PC-3 (cell line): ENCODE measurements around the gene IZUMO2.

Experiments used
- EZH2phosphoT487 ChIP-seq: fragments of 300-600 bp; sonication (generic); IDR thresholded peaks from 2 replicates; pipeline ENCODE4 v1.6.1; 2018; ENCODE audit warnings: mild to moderate bottlenecking, antibody characterized with exemption, low read length, borderline replicate concordance
- TF ChIP-seq, protein P1 (sequence below): fragments of 300-600 bp; sonication (generic); conservative IDR thresholded peaks from 2 replicates; pipeline ENCODE4 v1.5.1; 2017; ENCODE audit warnings: antibody characterized with exemption, low read depth, mild to moderate bottlenecking, low read length

DNA sequence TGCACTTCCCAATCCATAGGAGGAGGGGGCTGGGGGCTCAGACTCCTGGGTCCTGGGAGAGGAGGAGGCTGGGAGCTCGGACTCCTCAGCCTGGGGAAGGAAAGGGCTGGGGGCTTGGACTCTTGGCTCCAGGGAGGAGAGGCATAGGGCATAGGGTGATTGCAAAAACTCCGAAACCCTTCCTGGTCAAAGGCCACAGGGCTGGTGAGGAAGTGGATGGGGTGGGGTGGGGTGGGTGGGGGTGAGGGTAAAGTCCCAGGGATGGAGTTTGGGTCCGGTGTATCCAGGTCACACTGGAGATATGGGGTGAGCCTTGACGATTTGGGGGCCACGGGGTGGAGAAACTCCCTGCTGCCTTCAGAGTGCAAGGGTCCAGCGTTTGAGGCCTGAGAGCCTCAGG lies 43.1 kb upstream of the IZUMO2 start:
- TF ChIP-seq, protein P1, sequence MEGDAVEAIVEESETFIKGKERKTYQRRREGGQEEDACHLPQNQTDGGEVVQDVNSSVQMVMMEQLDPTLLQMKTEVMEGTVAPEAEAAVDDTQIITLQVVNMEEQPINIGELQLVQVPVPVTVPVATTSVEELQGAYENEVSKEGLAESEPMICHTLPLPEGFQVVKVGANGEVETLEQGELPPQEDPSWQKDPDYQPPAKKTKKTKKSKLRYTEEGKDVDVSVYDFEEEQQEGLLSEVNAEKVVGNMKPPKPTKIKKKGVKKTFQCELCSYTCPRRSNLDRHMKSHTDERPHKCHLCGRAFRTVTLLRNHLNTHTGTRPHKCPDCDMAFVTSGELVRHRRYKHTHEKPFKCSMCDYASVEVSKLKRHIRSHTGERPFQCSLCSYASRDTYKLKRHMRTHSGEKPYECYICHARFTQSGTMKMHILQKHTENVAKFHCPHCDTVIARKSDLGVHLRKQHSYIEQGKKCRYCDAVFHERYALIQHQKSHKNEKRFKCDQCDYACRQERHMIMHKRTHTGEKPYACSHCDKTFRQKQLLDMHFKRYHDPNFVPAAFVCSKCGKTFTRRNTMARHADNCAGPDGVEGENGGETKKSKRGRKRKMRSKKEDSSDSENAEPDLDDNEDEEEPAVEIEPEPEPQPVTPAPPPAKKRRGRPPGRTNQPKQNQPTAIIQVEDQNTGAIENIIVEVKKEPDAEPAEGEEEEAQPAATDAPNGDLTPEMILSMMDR: no peak
- TF ChIP-seq EZH2phosphoT487: no peak
